ENCODE results near the gene FGF7. TPM values are rescaled to one million over a fixed set of nuclear protein-coding genes. Genes with fewer than 3 reads are reported as not detected.
"Not testable (repeated sequence)": the region's sequence is repeated elsewhere in the genome, so short reads cannot be mapped to it uniquely, and the experiment has no call there.

FGF7 gene
- total RNA-seq, 2 donors from 2014 or later = 9.9 to 18.5 TPM

GRCh38 chr15:49473031-49473430, 50.0 kb downstream of the FGF7 start:
- Histone ChIP-seq H3K36me3 (replicated peaks in 1 of 2; ENCODE audit: insufficient read depth in 1 of 2, low read depth in 2 of 2) (no peaks in the 10 kb centered on the region), H3K4me1 (peaks cover 3% of the 10 kb centered on the region), H3K27ac (no peak overlapping the region), H3K4me3 (no peak overlapping the region), H3K27me3 (no peaks in the 10 kb centered on the region), H3K9me3 (no peaks in the 10 kb centered on the region)
- ATAC-seq (no peak), DNase-seq (no peak)
- no peak for TF ChIP-seq POLR2A (IDR thresholded peaks at IDR 0.05)
- no peak for TF ChIP-seq CTCF (IDR thresholded peaks at IDR 0.05)
- intact Hi-C loops (cut with DNase I) = no loop called here
- WGBS, 2 donors = 91% methylated on average over 1 of the region's 1 CpG

- ATAC-seq; DNase-seq; H3K36me3 ChIP-seq (replicated peaks in 1 of 2; ENCODE audit: insufficient read depth in 1 of 2, low read depth in 2 of 2); H3K27me3 ChIP-seq; H3K4me1 ChIP-seq; H3K4me3 ChIP-seq; H3K9me3 ChIP-seq; intact Hi-C loops (cut with DNase I); H3K27ac ChIP-seq: not testable (repeated sequence)
- WGBS, 2 donors = 71 to 78% methylated on average over 4 of the region's 4 CpGs
Observed at GRCh38 chr15:49478021-49478420, 55.0 kb downstream of the FGF7 start.

- H3K4me1 ChIP-seq; H3K9me3 ChIP-seq; DNase-seq; H3K4me3 ChIP-seq; H3K27ac ChIP-seq; intact Hi-C loops (cut with DNase I); H3K36me3 ChIP-seq (replicated peaks in 1 of 2; ENCODE audit: insufficient read depth in 1 of 2, low read depth in 2 of 2); ATAC-seq; H3K27me3 ChIP-seq: not testable (repeated sequence)
Observed at GRCh38 chr15:49478982-49479381, 55.9 kb downstream of the FGF7 start.

GRCh38 chr15:49485401-49485800, 62.4 kb downstream of the FGF7 start:
- WGBS, 2 donors = 83 to 84% methylated on average over 1 of the region's 1 CpG
- H3K4me3 ChIP-seq; ATAC-seq; DNase-seq; intact Hi-C loops (cut with DNase I); H3K27ac ChIP-seq; H3K9me3 ChIP-seq; H3K36me3 ChIP-seq (replicated peaks in 1 of 2; ENCODE audit: insufficient read depth in 1 of 2, low read depth in 2 of 2); H3K27me3 ChIP-seq; H3K4me1 ChIP-seq: not testable (repeated sequence)

GRCh38 chr15:49490966-49491365, 67.9 kb downstream of the FGF7 start:
- intact Hi-C loops (cut with DNase I) = no loop called here
- no peak for ATAC-seq
- H3K27me3 ChIP-seq = no peaks in the 10 kb centered on the region

GRCh38 chr15:49492151-49492550, 69.1 kb downstream of the FGF7 start:
- 89 to 91% methylated on average over 2 of the region's 2 CpGs for WGBS, 2 donors
- TF ChIP-seq CTCF (IDR thresholded peaks at IDR 0.05) (no peak), POLR2A (IDR thresholded peaks at IDR 0.05) (no peak)
- intact Hi-C loops (cut with DNase I) = no loop called here

More at GRCh38 chr15:49490966-49491365, 67.9 kb downstream of the FGF7 start:
- 93 to 96% methylated on average over 1 of the region's 1 CpG for WGBS, 2 donors
- H3K4me3 ChIP-seq = no peak overlapping the region
- H3K9me3 ChIP-seq = no peaks in the 10 kb centered on the region
- H3K4me1 ChIP-seq = no peaks in the 10 kb centered on the region
- DNase-seq = no peak
- H3K36me3 ChIP-seq (replicated peaks in 1 of 2; ENCODE audit: insufficient read depth in 1 of 2, low read depth in 2 of 2) = no peaks in the 10 kb centered on the region
- TF ChIP-seq POLR2A (IDR thresholded peaks at IDR 0.05) = no peak
- no peak overlapping the region for H3K27ac ChIP-seq

GRCh38 chr15:49492830-49493229, 69.8 kb downstream of the FGF7 start:
- H3K36me3 ChIP-seq (replicated peaks in 1 of 2; ENCODE audit: insufficient read depth in 1 of 2, low read depth in 2 of 2) = no peaks in the 10 kb centered on the region
- H3K4me1 ChIP-seq = no peaks in the 10 kb centered on the region
- 63 to 83% methylated on average over 1 of the region's 1 CpG for WGBS, 2 donors
- no peaks in the 10 kb centered on the region for H3K9me3 ChIP-seq
- no peak for ATAC-seq
- no peak for DNase-seq
- H3K27ac ChIP-seq = no peak overlapping the region
- no peak overlapping the region for H3K4me3 ChIP-seq
- no peak for TF ChIP-seq POLR2A (IDR thresholded peaks at IDR 0.05)
- TF ChIP-seq CTCF (IDR thresholded peaks at IDR 0.05) = no peak
- H3K27me3 ChIP-seq = no peaks in the 10 kb centered on the region
- intact Hi-C loops (cut with DNase I) = no loop called here

More at GRCh38 chr15:49492151-49492550, 69.1 kb downstream of the FGF7 start:
- Histone ChIP-seq H3K4me3 (no peak overlapping the region), H3K4me1 (no peaks in the 10 kb centered on the region), H3K27me3 (no peaks in the 10 kb centered on the region), H3K9me3 (no peaks in the 10 kb centered on the region), H3K36me3 (replicated peaks in 1 of 2; ENCODE audit: insufficient read depth in 1 of 2, low read depth in 2 of 2) (no peaks in the 10 kb centered on the region), H3K27ac (no peak overlapping the region)
- DNase-seq = no peak
- no peak for ATAC-seq

Data from body of pancreas (tissue), 4 donors.